Panc1 (cell line): ENCODE data around the gene PON1. TPM values are rescaled to one million over a fixed set of nuclear protein-coding genes. Genes with fewer than 3 reads are reported as not detected.

Source experiments
- ATAC-seq: fragments of 200-7000 bp; cut with Tn5 transposase; 2 replicates; pipeline ENCODE4 v1.9.1; 2020; ENCODE audit warnings: mild to moderate bottlenecking, moderate library complexity
- BruUV-seq: library from RNA; stranded (reverse); fragments of 400-500 nt; replicated peaks from 2 replicates; lab custom pipeline; 2021; lab: Mats Ljungman, UMichigan
- CTCF ChIA-PET: fragments of 300-600 bp; sonication (Branson Sonifier 250); formaldehyde crosslinking; loops from one replicate; lab custom pipeline; 2022; ENCODE audit warnings: antibody characterized with exemption; lab: Charles Lee
- POLR2A ChIA-PET: fragments of 300-600 bp; sonication (Branson Sonifier 250); formaldehyde crosslinking; loops from one replicate; lab custom pipeline; 2022; ENCODE audit warnings: antibody characterized with exemption; lab: Charles Lee
- DNase-seq: peaks from one replicate; pipeline ENCODE4 v3.0.0-alpha.2; 2010; ENCODE audit warnings: low read depth, low spot score
- H3K27ac ChIP-seq: 2 replicates; pipeline ENCODE4 v1.5.1; 2011; ENCODE audit warnings: mild to moderate bottlenecking, low read length, inconsistent platforms
- H3K27me3 ChIP-seq: fragments of 200-500 bp; sonication (Bioruptor generic); 2 replicates; pipeline ENCODE4 v1.6.0; 2014; ENCODE audit warnings: low read length, inconsistent platforms; ENCODE audit not compliant: control insufficient read depth, insufficient read depth
- H3K36me3 ChIP-seq: fragments of 200-500 bp; sonication (Bioruptor generic); 2 replicates; pipeline ENCODE4 v1.5.1; 2014; ENCODE audit warnings: inconsistent platforms, mild to moderate bottlenecking, low read length, moderate library complexity; ENCODE audit not compliant: control insufficient read depth, insufficient read depth
- H3K4me1 ChIP-seq: 2 replicates; pipeline ENCODE4 v1.5.1; 2011; ENCODE audit warnings: inconsistent platforms, mild to moderate bottlenecking, low read length, moderate library complexity; ENCODE audit not compliant: control insufficient read depth, insufficient read depth
- H3K4me3 ChIP-seq, 2 experiments: 2 replicates each; pipeline ENCODE4 v1.5.1; 2011 to 2012; ENCODE audit warnings: low read depth in 2 of 2, low read length in 2 of 2, mild to moderate bottlenecking in 2 of 2, inconsistent platforms in 1 of 2, moderate library complexity in 1 of 2
- H3K9me3 ChIP-seq: fragments of 200-500 bp; sonication (Bioruptor generic); 2 replicates; pipeline ENCODE4 v1.5.1; 2014; ENCODE audit warnings: low read depth, mild to moderate bottlenecking, inconsistent platforms, low read length, moderate library complexity; ENCODE audit not compliant: control insufficient read depth, insufficient read depth
- CTCF ChIP-seq: fragments of 450-650 bp; IDR thresholded peaks from 2 replicates; pipeline ENCODE4 v1.5.1; 2017; ENCODE audit warnings: mild to moderate bottlenecking
- POLR2AphosphoS5 ChIP-seq: IDR thresholded peaks from 2 replicates; pipeline ENCODE4 v1.6.1; 2012; ENCODE audit warnings: mild to moderate bottlenecking, low read depth, low read length, moderate library complexity
- REST ChIP-seq, 2 experiments: IDR thresholded peaks; 2 replicates each; pipeline ENCODE4 v1.6.1; 2011 to 2012; ENCODE audit warnings: low read depth in 2 of 2, control low read depth in 1 of 2, low read length in 1 of 2, mild to moderate bottlenecking in 1 of 2, moderate library complexity in 1 of 2; ENCODE audit not compliant: insufficient read depth in 1 of 2
- SIN3A ChIP-seq: IDR thresholded peaks from 2 replicates; pipeline ENCODE4 v1.6.1; 2012; ENCODE audit warnings: low read depth, mild to moderate bottlenecking, low read length, moderate library complexity, borderline replicate concordance; ENCODE audit not compliant: insufficient read depth
- TCF7L2 ChIP-seq: IDR thresholded peaks from 2 replicates; pipeline ENCODE4 v1.6.1; 2011; ENCODE audit warnings: mild to moderate bottlenecking, low read depth, low read length, inconsistent platforms
- in situ Hi-C: cut with HindIII; loops from 2 replicates; pipeline ENCODE4 v1.10.0; 2016; ENCODE audit warnings: low sequenced_read_pairs, low pct_unique_long_range_greater_than_20kb
- intact Hi-C: fragments of 100-400 bp; cut with micrococcal nuclease; formaldehyde crosslinking; loops from one replicate; pipeline ENCODE4 v1.10.0; 2022; ENCODE audit not compliant: unreplicated experiment
- total RNA-seq: library from RNA; stranded (reverse); gene quantifications from one replicate; pipeline ENCODE4 v1.2.1, GENCODE V29; 2021; ENCODE audit not compliant: unreplicated experiment

The PON1 gene
- total RNA-seq, 1 experiment from 2014 or later, result not detected

- ATAC-seq, result no peak
- POLR2A ChIA-PET, result no interaction called here
- no peaks in the 10 kb centered on the region for H3K27me3 ChIP-seq
- DNase-seq, result no peak
- H3K36me3 ChIP-seq, result no peaks in the 10 kb centered on the region
- no peak for TF ChIP-seq REST (IDR thresholded peaks at IDR 0.05; ENCODE audit: insufficient read depth in 1 of 2, low read depth in 2 of 2, low read length in 1 of 2)
- TF ChIP-seq CTCF, result no peak
- TF ChIP-seq POLR2AphosphoS5, result no peak
- CTCF ChIA-PET, result no interaction called here
- in situ Hi-C loops, result no loop called here
- intact Hi-C loops, result no loop called here
- no peak overlapping the region for H3K27ac ChIP-seq
- no peaks in the 10 kb centered on the region for H3K9me3 ChIP-seq
- no TSS peak for BruUV-seq
- H3K4me3 ChIP-seq, result no peak overlapping the region
- H3K4me1 ChIP-seq, result no peaks in the 10 kb centered on the region
These were observed 38.2 kb downstream of the PON1 start for GRCh38 chr7:95286096-95286495.

GRCh38 chr7:95279417-95279816 lies 44.9 kb downstream of the PON1 start:
- in situ Hi-C loops (no loop called here), intact Hi-C loops (no loop called here)
- DNase-seq (no peak), ATAC-seq (no peak)
- H3K9me3 ChIP-seq, result no peaks in the 10 kb centered on the region
- H3K4me1 ChIP-seq, result no peaks in the 10 kb centered on the region
- no peak for TF ChIP-seq TCF7L2
- no peak for TF ChIP-seq POLR2AphosphoS5
- TF ChIP-seq CTCF, result no peak
- TF ChIP-seq REST (IDR thresholded peaks at IDR 0.05; ENCODE audit: insufficient read depth in 1 of 2, low read depth in 2 of 2, low read length in 1 of 2), result no peak
- TF ChIP-seq SIN3A, result no peak
- no peaks in the 10 kb centered on the region for H3K27me3 ChIP-seq
- H3K4me3 ChIP-seq, result no peak overlapping the region
- no TSS peak for BruUV-seq
- POLR2A ChIA-PET, result no interaction called here
- H3K36me3 ChIP-seq, result no peaks in the 10 kb centered on the region
- H3K27ac ChIP-seq, result no peak overlapping the region
- CTCF ChIA-PET, result no interaction called here
